ENCODE measurements around the gene WSCD2. TPM values are rescaled to one million over a fixed set of nuclear protein-coding genes. Genes with fewer than 3 reads are reported as not detected.

The WSCD2 gene
- total RNA-seq, 1 donor from 2014 or later: 1.4 TPM

DNA sequence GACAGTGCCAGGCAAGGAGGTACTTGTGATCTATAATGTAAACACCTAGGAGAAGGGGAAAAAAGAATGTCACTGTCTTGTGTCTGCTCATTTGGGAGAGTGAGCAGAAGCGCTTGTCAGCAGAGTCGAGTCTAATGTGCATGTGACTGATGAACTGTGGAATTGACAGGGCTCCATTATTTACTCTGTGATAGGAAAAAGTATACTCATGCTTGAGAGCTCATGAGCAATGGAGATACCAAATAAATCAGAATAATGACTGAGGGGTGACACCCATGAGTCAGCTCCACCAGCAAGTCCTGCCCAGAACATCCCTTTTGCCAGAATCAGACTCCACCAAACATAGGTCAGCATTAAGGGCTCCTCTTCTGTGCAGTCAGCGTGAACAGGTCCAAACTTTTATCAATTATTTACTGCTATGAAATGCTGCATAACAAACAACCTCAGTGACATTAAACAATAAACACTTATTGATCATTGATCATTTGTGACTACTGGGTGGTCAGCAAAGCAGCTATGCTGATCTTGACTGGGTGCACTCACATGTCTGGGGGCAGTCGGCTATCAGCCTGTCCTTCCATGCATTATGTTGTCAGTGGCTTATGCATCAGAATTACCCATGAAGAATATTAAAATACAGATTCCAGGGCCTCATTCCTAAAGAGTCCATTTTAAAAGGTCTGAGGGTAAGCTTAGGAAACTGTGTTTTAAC is 29.2 kb upstream of the WSCD2 start:
- Mint-ChIP-seq H3K36me3 (ENCODE audit: unreplicated experiment) (no peaks in the 10 kb centered on the region), H3K27ac (ENCODE audit: unreplicated experiment) (no peak overlapping the region), H3K4me1 (ENCODE audit: low read depth, unreplicated experiment) (no peaks in the 10 kb centered on the region), H3K9me3 (ENCODE audit: unreplicated experiment) (no peaks in the 10 kb centered on the region), H3K4me3 (ENCODE audit: unreplicated experiment) (no peak overlapping the region), H3K27me3 (ENCODE audit: unreplicated experiment) (peaks cover 2% of the 10 kb centered on the region)
- TF ChIP-seq, protein P1, sequence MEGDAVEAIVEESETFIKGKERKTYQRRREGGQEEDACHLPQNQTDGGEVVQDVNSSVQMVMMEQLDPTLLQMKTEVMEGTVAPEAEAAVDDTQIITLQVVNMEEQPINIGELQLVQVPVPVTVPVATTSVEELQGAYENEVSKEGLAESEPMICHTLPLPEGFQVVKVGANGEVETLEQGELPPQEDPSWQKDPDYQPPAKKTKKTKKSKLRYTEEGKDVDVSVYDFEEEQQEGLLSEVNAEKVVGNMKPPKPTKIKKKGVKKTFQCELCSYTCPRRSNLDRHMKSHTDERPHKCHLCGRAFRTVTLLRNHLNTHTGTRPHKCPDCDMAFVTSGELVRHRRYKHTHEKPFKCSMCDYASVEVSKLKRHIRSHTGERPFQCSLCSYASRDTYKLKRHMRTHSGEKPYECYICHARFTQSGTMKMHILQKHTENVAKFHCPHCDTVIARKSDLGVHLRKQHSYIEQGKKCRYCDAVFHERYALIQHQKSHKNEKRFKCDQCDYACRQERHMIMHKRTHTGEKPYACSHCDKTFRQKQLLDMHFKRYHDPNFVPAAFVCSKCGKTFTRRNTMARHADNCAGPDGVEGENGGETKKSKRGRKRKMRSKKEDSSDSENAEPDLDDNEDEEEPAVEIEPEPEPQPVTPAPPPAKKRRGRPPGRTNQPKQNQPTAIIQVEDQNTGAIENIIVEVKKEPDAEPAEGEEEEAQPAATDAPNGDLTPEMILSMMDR (IDR thresholded peaks at IDR 0.05; ENCODE audit: partially characterized antibody, unreplicated experiment): no peak
- DNase-seq: no peak

DNA sequence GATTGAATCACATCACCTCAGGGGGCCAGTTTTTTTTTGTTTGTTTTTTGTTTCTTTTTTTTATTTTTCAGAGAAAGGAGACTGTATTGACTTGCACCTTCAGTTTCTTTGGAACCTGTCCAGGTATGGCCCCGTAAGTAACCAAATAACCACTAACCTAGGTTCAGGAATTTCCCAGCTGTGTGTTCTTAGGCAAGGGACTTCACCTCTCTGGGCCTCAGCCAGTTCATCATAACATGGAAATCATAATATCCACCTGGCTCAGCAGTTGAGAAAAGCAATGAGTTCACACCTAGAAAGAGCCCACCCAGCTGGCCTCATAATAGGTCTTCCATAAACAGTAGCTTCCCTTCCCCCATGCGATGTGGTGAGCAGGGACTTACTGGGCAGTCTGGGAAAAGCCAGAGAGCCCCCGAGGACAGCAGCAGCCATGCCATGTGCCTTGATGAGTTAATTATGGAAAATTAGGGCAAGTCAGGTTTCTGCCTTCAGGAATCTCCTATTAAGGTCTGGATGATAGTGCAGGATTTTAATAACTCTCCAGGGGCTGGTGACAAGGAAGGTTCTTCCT is 27.4 kb upstream of the WSCD2 start:
- DNase-seq: peak; percentile 20
- no peaks in the 10 kb centered on the region for H3K9me3 Mint-ChIP-seq (ENCODE audit: unreplicated experiment)
- no peak overlapping the region for H3K4me3 Mint-ChIP-seq (ENCODE audit: unreplicated experiment)

DNA sequence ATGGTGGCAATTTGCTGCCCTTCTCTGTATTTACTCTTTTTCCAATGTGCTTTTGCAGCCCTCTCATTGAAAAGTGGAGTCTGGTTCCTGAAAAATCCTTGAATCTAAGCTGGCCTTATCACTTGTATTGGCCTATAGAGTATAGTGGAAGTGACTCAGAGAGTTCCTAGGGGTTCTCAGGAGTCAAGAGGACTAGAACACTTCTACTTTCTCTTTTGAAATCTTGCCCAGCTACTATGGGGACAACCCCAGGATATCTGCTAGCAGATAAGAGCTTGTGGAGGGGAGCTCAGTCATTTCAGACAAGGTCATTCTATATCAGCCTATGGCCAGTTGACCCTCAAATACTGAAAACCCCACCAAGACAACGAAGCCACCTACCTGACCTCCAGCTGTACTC is 26.7 kb upstream of the WSCD2 start:
- Mint-ChIP-seq H3K36me3 (ENCODE audit: unreplicated experiment) (no peaks in the 10 kb centered on the region), H3K27me3 (ENCODE audit: unreplicated experiment) (no peaks in the 10 kb centered on the region), H3K4me1 (ENCODE audit: low read depth, unreplicated experiment) (no peaks in the 10 kb centered on the region), H3K27ac (ENCODE audit: unreplicated experiment) (no peak overlapping the region), H3K4me3 (ENCODE audit: unreplicated experiment) (no peak overlapping the region), H3K9me3 (ENCODE audit: unreplicated experiment) (no peaks in the 10 kb centered on the region)
- TF ChIP-seq, protein P1 (IDR thresholded peaks at IDR 0.05; ENCODE audit: partially characterized antibody, unreplicated experiment): no peak
- no peak for DNase-seq

More for the DNA sequence above, 27.4 kb upstream of the WSCD2 start:
- Mint-ChIP-seq H3K27me3 (ENCODE audit: unreplicated experiment) (no peaks in the 10 kb centered on the region), H3K36me3 (ENCODE audit: unreplicated experiment) (no peaks in the 10 kb centered on the region), H3K27ac (ENCODE audit: unreplicated experiment) (no peak overlapping the region), H3K4me1 (ENCODE audit: low read depth, unreplicated experiment) (no peaks in the 10 kb centered on the region)
- TF ChIP-seq, protein P1 (IDR thresholded peaks at IDR 0.05; ENCODE audit: partially characterized antibody, unreplicated experiment): no peak

DNA sequence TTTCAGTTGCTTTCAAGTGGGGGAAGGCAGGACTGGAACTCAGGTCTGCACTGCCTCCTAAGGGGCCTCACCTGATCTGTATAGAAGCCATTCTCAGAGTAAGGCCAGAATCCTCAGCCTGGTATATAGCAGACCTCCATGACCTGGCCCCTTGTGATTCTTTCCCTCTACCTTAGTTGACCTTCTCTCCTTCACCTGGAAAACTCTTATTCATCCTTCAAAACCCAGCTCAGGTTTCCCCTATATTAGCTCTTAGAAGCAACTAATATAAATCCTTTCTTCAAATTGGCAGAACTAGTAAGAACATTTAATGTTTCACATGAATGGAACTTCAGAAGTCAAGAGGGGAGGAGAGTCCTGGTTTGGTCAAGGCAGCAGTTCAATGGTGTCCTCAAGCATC is 26.0 kb upstream of the WSCD2 start:
- Mint-ChIP-seq H3K27me3 (ENCODE audit: unreplicated experiment) (no peaks in the 10 kb centered on the region), H3K36me3 (ENCODE audit: unreplicated experiment) (no peaks in the 10 kb centered on the region), H3K4me3 (ENCODE audit: unreplicated experiment) (no peak overlapping the region), H3K27ac (ENCODE audit: unreplicated experiment) (no peak overlapping the region), H3K9me3 (ENCODE audit: unreplicated experiment) (no peaks in the 10 kb centered on the region), H3K4me1 (ENCODE audit: low read depth, unreplicated experiment) (peaks cover 1% of the 10 kb centered on the region)
- no peak for DNase-seq
- TF ChIP-seq, protein P1 (IDR thresholded peaks at IDR 0.05; ENCODE audit: partially characterized antibody, unreplicated experiment): no peak

GRCh38 chr12:108103517-108103916 is 25.6 kb upstream of the WSCD2 start:
- H3K36me3 Mint-ChIP-seq (ENCODE audit: unreplicated experiment): no peaks in the 10 kb centered on the region
- TF ChIP-seq, protein P1 (IDR thresholded peaks at IDR 0.05; ENCODE audit: partially characterized antibody, unreplicated experiment): no peak
- no peaks in the 10 kb centered on the region for H3K27me3 Mint-ChIP-seq (ENCODE audit: unreplicated experiment)
- peaks cover 1% of the 10 kb centered on the region for H3K4me1 Mint-ChIP-seq (ENCODE audit: low read depth, unreplicated experiment)
- no peak for DNase-seq
- no peak overlapping the region for H3K4me3 Mint-ChIP-seq (ENCODE audit: unreplicated experiment)
- H3K27ac Mint-ChIP-seq (ENCODE audit: unreplicated experiment): no peak overlapping the region
- no peaks in the 10 kb centered on the region for H3K9me3 Mint-ChIP-seq (ENCODE audit: unreplicated experiment)
